Measurements from ENCODE around the gene LRRC49.
"Not testable (repeated sequence)": the region's sequence is repeated elsewhere in the genome, so short reads cannot be mapped to it uniquely, and the experiment has no call there.

LRRC49 gene

GRCh38 chr15:71003319-71003718, 110.7 kb downstream of the LRRC49 start:
- no peak for DNase-seq

- DNase-seq: not testable (repeated sequence)
Observed at GRCh38 chr15:71004506-71004905, 111.9 kb downstream of the LRRC49 start.

- no peak for DNase-seq
Observed at GRCh38 chr15:71005895-71006294, 113.3 kb downstream of the LRRC49 start.

GRCh38 chr15:71008250-71008870, 115.7 kb downstream of the LRRC49 start:
- no peak for DNase-seq

GRCh38 chr15:71010472-71010871, 117.8 kb downstream of the LRRC49 start:
- DNase-seq: no peak

GRCh38 chr15:71010997-71011396, 118.4 kb downstream of the LRRC49 start:
- DNase-seq: no peak

- DNase-seq: no peak
Observed at GRCh38 chr15:71011503-71012155, 119.0 kb downstream of the LRRC49 start.

GRCh38 chr15:71013446-71013845, 120.8 kb downstream of the LRRC49 start:
- no peak for DNase-seq

- DNase-seq: no peak
Observed at GRCh38 chr15:71015342-71015741, 122.7 kb downstream of the LRRC49 start.

GRCh38 chr15:71031232-71031631, 138.6 kb downstream of the LRRC49 start:
- not testable (repeated sequence) for DNase-seq

GRCh38 chr15:71035478-71035877, 142.9 kb downstream of the LRRC49 start:
- DNase-seq: not testable (repeated sequence)

- no peak for DNase-seq
Observed at GRCh38 chr15:71042356-71042922, 149.8 kb downstream of the LRRC49 start.

- DNase-seq: no peak
Observed at GRCh38 chr15:71043373-71043772, 150.7 kb downstream of the LRRC49 start.

- no peak for DNase-seq
Observed at GRCh38 chr15:71044006-71044405, 151.4 kb downstream of the LRRC49 start.

- DNase-seq: not testable (repeated sequence)
Observed at GRCh38 chr15:71046146-71046545, 153.5 kb downstream of the LRRC49 start.

- DNase-seq: no peak
Observed at GRCh38 chr15:71048913-71049675, 156.5 kb downstream of the LRRC49 start.

- no peak for DNase-seq
Observed at GRCh38 chr15:71049706-71050422, 157.2 kb downstream of the LRRC49 start.

GRCh38 chr15:71050461-71050860, 157.8 kb downstream of the LRRC49 start:
- DNase-seq: no peak

- no peak for DNase-seq
Observed at GRCh38 chr15:71051539-71051938, 158.9 kb downstream of the LRRC49 start.

GRCh38 chr15:71052356-71052755, 159.7 kb downstream of the LRRC49 start:
- DNase-seq: no peak

GRCh38 chr15:71054286-71054952, 161.8 kb downstream of the LRRC49 start:
- DNase-seq: no peak

GRCh38 chr15:71055461-71055860, 162.8 kb downstream of the LRRC49 start:
- no peak for DNase-seq
